K562 (cell line): Measurements from ENCODE around the gene TTLL11. TPM values are rescaled to one million over a fixed set of nuclear protein-coding genes. Genes with fewer than 3 reads are reported as not detected.

Experiments used
- ATAC-seq: fragments of 200-7000 bp; cut with Tn5 transposase; 3 replicates; pipeline ENCODE4 v1.9.1; 2020; ENCODE audit warnings: moderate library complexity
- BruUV-seq: library from RNA; stranded (reverse); fragments of 400-500 nt; replicated peaks from 2 replicates; lab custom pipeline; 2021; lab: Mats Ljungman, UMichigan
- CTCF ChIA-PET: fragments of 300-600 bp; formaldehyde crosslinking; extraction: SDS; loops from one replicate; lab custom pipeline; 2021; ENCODE audit warnings: low intra/inter-chr PET ratio; lab: Yijun Ruan, JAX
- POLR2A ChIA-PET: fragments of 300-600, 350-650 bp; sonication (Branson Sonifier 250); formaldehyde crosslinking; extraction: SDS; loops from one replicate; lab custom pipeline; 2021; ENCODE audit warnings: antibody characterized with exemption, inconsistent platforms; lab: Yijun Ruan, JAX
- DNase-seq, 4 experiments: peaks; one replicate each; pipeline versions ENCODE4 v3.0.0 to v3.0.0-alpha.2; 2011 to 2018; ENCODE audit warnings: low spot score in 3 of 4, mixed read lengths in 3 of 4; ENCODE audit errors: extremely low read depth in 1 of 4
- FAIRE-seq: peaks from 2 replicates; lab custom pipeline; 2011; peaks lifted over from hg19 to GRCh38; lab: Jason Lieb, UNC
- H2AFZ ChIP-seq: 2 replicates; pipeline ENCODE4 v1.6.0; 2011; ENCODE audit warnings: low read depth, low read length, control low read depth, inconsistent platforms
- H3K27ac ChIP-seq: fragments of 200-600 bp; 3 replicates; pipeline ENCODE4 v1.8.0; 2011; ENCODE audit warnings: low read depth, mild to moderate bottlenecking, control low read depth, inconsistent platforms, low read length, moderate library complexity, mixed read lengths; ENCODE audit errors: extremely low read depth
- H3K27me3 ChIP-seq, 2 experiments: fragments of 300-600 bp in 1 of 2; 2 replicates in 1 of 2; 3 replicates in 1 of 2; pipeline versions ENCODE4 v1.6.0 to v1.8.0; 2011; ENCODE audit warnings: inconsistent platforms in 2 of 2, low read length in 2 of 2, mild to moderate bottlenecking in 1 of 2, mixed read lengths in 1 of 2, moderate library complexity in 1 of 2; ENCODE audit not compliant: control insufficient read depth in 2 of 2, insufficient read depth in 2 of 2
- H3K36me3 ChIP-seq: fragments of 300-600 bp; 3 replicates; pipeline ENCODE4 v1.8.0; 2011; ENCODE audit warnings: mild to moderate bottlenecking, low read length, inconsistent platforms; ENCODE audit not compliant: control insufficient read depth, insufficient read depth
- H3K4me1 ChIP-seq, 2 experiments: fragments of 200-600 bp in 1 of 2; replicated peaks in 1 of 2; 2 replicates in 1 of 2; 3 replicates in 1 of 2; pipeline versions ENCODE4 v1.5.1 to v1.8.0; 2011; ENCODE audit warnings: inconsistent platforms in 2 of 2, low read length in 2 of 2, mild to moderate bottlenecking in 1 of 2, mixed read lengths in 1 of 2, moderate library complexity in 1 of 2; ENCODE audit not compliant: control insufficient read depth in 2 of 2, insufficient read depth in 2 of 2
- H3K4me2 ChIP-seq: 2 replicates; pipeline ENCODE4 v1.6.1; 2011; ENCODE audit warnings: low read length, control low read depth, inconsistent platforms, mixed read lengths; ENCODE audit not compliant: insufficient read depth
- H3K4me3 ChIP-seq: fragments of 200-600 bp; sonication (generic), shearing (Covaris generic); 2 replicates; pipeline ENCODE4 v1.5.1; 2016; ENCODE audit warnings: control low read depth, inconsistent platforms
- H3K79me2 ChIP-seq: fragments of 200-600 bp; 3 replicates; pipeline ENCODE4 v1.8.0; 2011; ENCODE audit warnings: low read length, inconsistent platforms; ENCODE audit not compliant: control insufficient read depth, insufficient read depth
- H3K9ac ChIP-seq, 2 experiments: 2 replicates each; pipeline versions ENCODE4 v1.6.0 to v1.6.1; 2011; ENCODE audit warnings: low read depth in 2 of 2, low read length in 2 of 2, control low read depth in 1 of 2, inconsistent platforms in 1 of 2, mild to moderate bottlenecking in 1 of 2, mixed read lengths in 1 of 2; ENCODE audit not compliant: insufficient read depth in 1 of 2
- H3K9me1 ChIP-seq: one replicate; pipeline ENCODE4 v1.6.0; 2011; ENCODE audit warnings: inconsistent platforms, mild to moderate bottlenecking, low read length, moderate library complexity; ENCODE audit not compliant: control insufficient read depth, insufficient read depth
- H3K9me3 ChIP-seq: replicated peaks from 2 replicates; pipeline ENCODE4 v1.5.1; 2011; ENCODE audit warnings: low read depth, low read length, inconsistent platforms; ENCODE audit not compliant: control insufficient read depth, insufficient read depth
- H4K20me1 ChIP-seq: replicated peaks from 2 replicates; pipeline ENCODE4 v1.6.1; 2011; ENCODE audit warnings: low read length, inconsistent platforms, mixed read lengths; ENCODE audit not compliant: control insufficient read depth, insufficient read depth
- BCOR ChIP-seq: fragments of 450-650 bp; IDR thresholded peaks from 2 replicates; pipeline ENCODE4 v1.6.1; 2016
- CBFB ChIP-seq: sonication (generic); formaldehyde crosslinking; IDR thresholded peaks from 2 replicates; pipeline ENCODE4 v1.4.0; 2020; ENCODE audit warnings: mild to moderate bottlenecking, missing genetic modification reagents
- JUN ChIP-seq, 2 experiments: sonication (generic) in 1 of 2; formaldehyde crosslinking in 1 of 2; IDR thresholded peaks; 2 replicates each; pipeline versions ENCODE4 v1.6.1 to v1.8.0; 2012 to 2022; ENCODE audit warnings: borderline replicate concordance in 2 of 2, mild to moderate bottlenecking in 2 of 2, improper control_type of control experiment in 1 of 2, low read depth in 1 of 2, low read length in 1 of 2, missing genetic modification reagents in 1 of 2
- RFX5 ChIP-seq: IDR thresholded peaks from 2 replicates; pipeline ENCODE4 v1.6.1; 2011; ENCODE audit warnings: low read depth, mild to moderate bottlenecking, improper control_type of control experiment, low read length
- TFAM ChIP-seq: fragments of 250-450 bp; sonication (Bioruptor Pico); conservative IDR thresholded peaks from 2 replicates; pipeline ENCODE4 v1.5.0; 2021; ENCODE audit warnings: mild to moderate bottlenecking, moderate library complexity
- ZNF707 ChIP-seq: fragments of 250-450 bp; sonication (Bioruptor Pico); conservative IDR thresholded peaks from 2 replicates; pipeline ENCODE4 v1.8.0; 2022; ENCODE audit warnings: inconsistent platforms, mild to moderate bottlenecking, moderate library complexity
- WGBS: fragments of 100-300 bp; shearing (Covaris generic); methylation state at CpG from one replicate; pipeline ENCODE4 v1.1.6; 2016; ENCODE audit warnings: low coverage, mixed read lengths; ENCODE audit not compliant: insufficient coverage; ENCODE audit errors: missing lambda C conversion rate; 5-methylcytosine and 5-hydroxymethylcytosine counted together
- in situ Hi-C: fragments of 300-500 bp; cut with MboI; formaldehyde crosslinking; loops from 4 replicates; pipeline ENCODE4 v1.15.0; 2018; ENCODE audit warnings: inconsistent platforms, mixed read lengths
- intact Hi-C: fragments of 100-400 bp; cut with micrococcal nuclease; formaldehyde crosslinking; loops from 2 replicates; pipeline ENCODE4 v1.14.2; 2022
- polyA plus RNA-seq, 8 experiments: library from polyadenylated mRNA; depleted of rRNA in 4 of 8; stranded (reverse) in 5 of 8; unstranded in 3 of 8; fragments of >200 nt; fragmentation: Nextera tagmentation in 2 of 8; fragmentation: Illumina TruSeq in 1 of 8; extraction: Ambion mirVana in 2 of 8; extraction: Trizol in 1 of 8; gene quantifications; 2 replicates each; pipeline versions ENCODE4 v1.2.1 to v1.2.3, GENCODE V29; 2011 to 2014; ENCODE audit warnings: inconsistent platforms in 1 of 8, missing spikeins in 1 of 8
- total RNA-seq, 7 experiments: library from RNA; depleted of rRNA in 6 of 7; stranded (reverse); fragments of >200 nt in 6 of 7; fragmentation: Illumina TruSeq in 2 of 7; extraction: Trizol in 2 of 7; gene quantifications; 2 replicates each; pipeline versions ENCODE4 v1.2.1 to v1.2.3, GENCODE V29; 2011 to 2021; ENCODE audit warnings: low replicate concordance in 1 of 7
- TF ChIP-seq, protein P1 (sequence below): fragments of 250-450 bp; sonication (Bioruptor Pico); IDR thresholded peaks from 2 replicates; pipeline ENCODE4 v1.6.1; 2021; ENCODE audit warnings: mild to moderate bottlenecking

Gene TTLL11
- total and polyA plus RNA-seq, 9 of the 15 experiments (the other 6 are each of a cell fraction or from before 2014, with no cell fraction given), result 0.83 to 4.4 (median 2.7) TPM

DNA sequence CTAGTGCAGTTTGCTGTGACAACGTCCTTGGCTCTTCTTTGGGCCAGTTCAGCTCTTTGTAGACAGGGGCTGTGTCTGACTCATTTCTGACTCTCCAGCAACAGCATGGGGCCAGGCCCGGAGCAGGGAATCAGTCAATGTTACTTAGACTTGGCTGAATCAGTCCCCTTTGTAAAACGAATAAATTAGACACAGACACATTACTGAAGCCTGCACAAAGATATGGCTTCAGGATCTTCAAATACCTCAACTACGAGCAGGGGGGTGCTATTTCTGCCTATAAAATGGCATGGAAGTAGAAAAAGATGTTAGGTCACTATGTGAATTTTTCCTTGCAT lies 204.7 kb downstream of the TTLL11 start:
- TF ChIP-seq, protein P1, sequence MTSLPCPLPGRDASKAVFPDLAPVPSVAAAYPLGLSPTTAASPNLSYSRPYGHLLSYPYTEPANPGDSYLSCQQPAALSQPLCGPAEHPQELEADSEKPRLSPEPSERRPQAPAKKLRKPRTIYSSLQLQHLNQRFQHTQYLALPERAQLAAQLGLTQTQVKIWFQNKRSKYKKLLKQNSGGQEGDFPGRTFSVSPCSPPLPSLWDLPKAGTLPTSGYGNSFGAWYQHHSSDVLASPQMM (CRISPR knock-in tag), result no peak
- TF ChIP-seq RFX5, result no peak
- no peak for TF ChIP-seq CBFB (CRISPR knock-in tag)
- TF ChIP-seq JUN (IDR thresholded peaks at IDR 0.05; ENCODE audit: borderline replicate concordance, low read depth, low read length), result no peak
- TF ChIP-seq JUN (CRISPR knock-in tag; IDR thresholded peaks at IDR 0.05; ENCODE audit: borderline replicate concordance), result no peak
- TF ChIP-seq BCOR, result no peak
- TF ChIP-seq TFAM (CRISPR knock-in tag), result no peak
- no peak for TF ChIP-seq ZNF707 (CRISPR knock-in tag)
- H3K9me1 ChIP-seq, result no peaks in the 10 kb centered on the region
- CTCF ChIA-PET, result no interaction called here
- in situ Hi-C loops, result no loop called here
- DNase-seq (no peak), FAIRE-seq (no peak), ATAC-seq (no peak)
- H3K4me2 ChIP-seq, result no peak overlapping the region
- no peak overlapping the region for H3K4me3 ChIP-seq
- H3K9me3 ChIP-seq, result no peaks in the 10 kb centered on the region
- no peaks in the 10 kb centered on the region for H3K36me3 ChIP-seq
- BruUV-seq, result no TSS peak
- no peaks in the 10 kb centered on the region for H3K79me2 ChIP-seq
- WGBS, result 0% methylated on average over 4 of the region's 4 CpGs
- H2AFZ ChIP-seq, result no peak overlapping the region
- intact Hi-C loops, result no loop called here
- no peak overlapping the region for H3K9ac ChIP-seq
- H3K4me1 ChIP-seq, result no peaks in the 10 kb centered on the region
- POLR2A ChIA-PET, result interaction anchor here (1.3 kb wide), 1 partner anchor 21 kb away, joined by 4 read pairs; no protein-coding TSS in a partner anchor
- peaks cover 4% of the 10 kb centered on the region for H4K20me1 ChIP-seq
- H3K27me3 ChIP-seq, result peaks cover 2 to 63% of the 10 kb centered on the region in 2 experiments; a peak in 4 of 5 replicates
- H3K27ac ChIP-seq, result no peak overlapping the region
